ENCODE data around the gene ZHX3. TPM values are rescaled to one million over a fixed set of nuclear protein-coding genes. Genes with fewer than 3 reads are reported as not detected.
"Not testable (repeated sequence)": the region's sequence is repeated elsewhere in the genome, so short reads cannot be mapped to it uniquely, and the experiment has no call there.

Gene ZHX3
- total RNA-seq, 1 experiment from 2014 or later = 22.7 TPM

DNA sequence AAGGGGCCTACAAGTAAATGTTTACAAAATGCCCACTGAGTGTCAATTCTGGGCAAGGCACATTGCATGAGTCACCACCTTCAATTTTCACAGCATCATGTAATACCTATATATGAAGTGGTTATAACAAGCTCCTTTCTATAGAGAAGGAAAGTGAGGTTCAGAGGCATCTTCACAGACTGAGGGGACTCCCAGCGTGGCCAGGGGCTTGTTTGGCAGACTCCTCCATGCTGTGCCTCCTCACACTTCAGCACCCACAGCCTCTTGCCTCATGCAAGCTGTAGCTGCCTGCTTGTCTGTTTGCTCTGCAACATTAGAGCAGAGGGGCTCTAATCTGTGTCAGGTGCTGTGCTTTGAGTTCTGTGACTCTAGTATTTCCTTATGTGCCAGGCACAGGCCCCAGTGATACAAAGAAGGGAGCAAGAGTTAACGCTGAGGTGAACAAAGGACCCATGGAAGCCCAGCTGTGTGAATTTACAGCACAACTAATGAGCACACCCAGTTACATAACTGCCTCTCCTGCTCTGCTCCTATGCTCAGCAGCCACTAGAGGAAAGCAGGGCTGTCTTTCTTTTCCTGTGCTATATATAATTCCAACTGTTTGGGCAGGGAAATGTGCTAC lies 72.3 kb downstream of the ZHX3 start:
- TF ChIP-seq, protein P1, sequence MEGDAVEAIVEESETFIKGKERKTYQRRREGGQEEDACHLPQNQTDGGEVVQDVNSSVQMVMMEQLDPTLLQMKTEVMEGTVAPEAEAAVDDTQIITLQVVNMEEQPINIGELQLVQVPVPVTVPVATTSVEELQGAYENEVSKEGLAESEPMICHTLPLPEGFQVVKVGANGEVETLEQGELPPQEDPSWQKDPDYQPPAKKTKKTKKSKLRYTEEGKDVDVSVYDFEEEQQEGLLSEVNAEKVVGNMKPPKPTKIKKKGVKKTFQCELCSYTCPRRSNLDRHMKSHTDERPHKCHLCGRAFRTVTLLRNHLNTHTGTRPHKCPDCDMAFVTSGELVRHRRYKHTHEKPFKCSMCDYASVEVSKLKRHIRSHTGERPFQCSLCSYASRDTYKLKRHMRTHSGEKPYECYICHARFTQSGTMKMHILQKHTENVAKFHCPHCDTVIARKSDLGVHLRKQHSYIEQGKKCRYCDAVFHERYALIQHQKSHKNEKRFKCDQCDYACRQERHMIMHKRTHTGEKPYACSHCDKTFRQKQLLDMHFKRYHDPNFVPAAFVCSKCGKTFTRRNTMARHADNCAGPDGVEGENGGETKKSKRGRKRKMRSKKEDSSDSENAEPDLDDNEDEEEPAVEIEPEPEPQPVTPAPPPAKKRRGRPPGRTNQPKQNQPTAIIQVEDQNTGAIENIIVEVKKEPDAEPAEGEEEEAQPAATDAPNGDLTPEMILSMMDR (IDR thresholded peaks at IDR 0.05; ENCODE audit: unreplicated experiment) = no peak
- H3K36me3 Mint-ChIP-seq (ENCODE audit: insufficient read depth, unreplicated experiment) = no peaks in the 10 kb centered on the region
- BruUV-seq (replicated peaks) = no TSS peak
- CTCF ChIA-PET = interaction anchor here (0.6 to 0.8 kb wide), 2 partner anchors 72 to 107 kb away, joined by 3 to 4 read pairs; no protein-coding TSS in a partner anchor
- no peak overlapping the region for H3K27ac Mint-ChIP-seq (ENCODE audit: unreplicated experiment)
- no peaks in the 10 kb centered on the region for H3K27me3 Mint-ChIP-seq (ENCODE audit: unreplicated experiment)
- intact Hi-C loops (cut with micrococcal nuclease; ENCODE audit: unreplicated experiment) = no loop called here
- no peaks in the 10 kb centered on the region for H3K9me3 Mint-ChIP-seq (ENCODE audit: low read depth, unreplicated experiment)
- no peak for DNase-seq
- peaks cover 11% of the 10 kb centered on the region for H3K4me1 Mint-ChIP-seq (ENCODE audit: low read depth, unreplicated experiment)
- no peak overlapping the region for H3K4me3 Mint-ChIP-seq (ENCODE audit: low read depth, unreplicated experiment)

DNA sequence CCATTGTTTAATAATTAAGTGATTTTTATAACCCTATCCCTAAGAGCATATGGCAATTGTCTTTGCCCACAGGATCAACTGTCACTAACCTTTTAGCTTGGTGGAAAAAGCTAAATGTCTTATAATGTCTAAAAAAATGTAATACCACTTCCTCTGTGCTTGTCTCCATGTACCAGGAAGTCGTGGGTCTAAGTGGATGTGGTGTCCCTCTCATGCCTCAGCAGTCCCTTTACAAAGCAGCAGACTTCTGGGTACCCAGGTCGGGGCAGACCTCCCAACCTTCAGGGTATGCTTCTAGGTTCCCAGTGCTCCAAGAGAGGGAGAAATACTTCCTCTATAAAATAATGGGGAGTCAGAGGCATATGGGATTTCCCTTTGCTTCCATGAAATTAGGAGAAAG lies 74.7 kb downstream of the ZHX3 start:
- CTCF ChIA-PET = interaction anchor here (2.4 kb wide), 1 partner anchor 97 kb away, joined by 6 read pairs; the partner anchor contains the start of gene LPIN3
- H3K4me3 Mint-ChIP-seq (ENCODE audit: low read depth, unreplicated experiment) = no peak overlapping the region
- TF ChIP-seq, protein P1 (IDR thresholded peaks at IDR 0.05; ENCODE audit: unreplicated experiment) = no peak
- H3K4me1 Mint-ChIP-seq (ENCODE audit: low read depth, unreplicated experiment) = no peaks in the 10 kb centered on the region
- H3K36me3 Mint-ChIP-seq (ENCODE audit: insufficient read depth, unreplicated experiment) = no peaks in the 10 kb centered on the region
- DNase-seq = no peak
- H3K9me3 Mint-ChIP-seq (ENCODE audit: low read depth, unreplicated experiment) = no peaks in the 10 kb centered on the region
- intact Hi-C loops (cut with micrococcal nuclease; ENCODE audit: unreplicated experiment) = no loop called here
- BruUV-seq (replicated peaks) = no TSS peak
- no peaks in the 10 kb centered on the region for H3K27me3 Mint-ChIP-seq (ENCODE audit: unreplicated experiment)
- H3K27ac Mint-ChIP-seq (ENCODE audit: unreplicated experiment) = no peak overlapping the region

DNA sequence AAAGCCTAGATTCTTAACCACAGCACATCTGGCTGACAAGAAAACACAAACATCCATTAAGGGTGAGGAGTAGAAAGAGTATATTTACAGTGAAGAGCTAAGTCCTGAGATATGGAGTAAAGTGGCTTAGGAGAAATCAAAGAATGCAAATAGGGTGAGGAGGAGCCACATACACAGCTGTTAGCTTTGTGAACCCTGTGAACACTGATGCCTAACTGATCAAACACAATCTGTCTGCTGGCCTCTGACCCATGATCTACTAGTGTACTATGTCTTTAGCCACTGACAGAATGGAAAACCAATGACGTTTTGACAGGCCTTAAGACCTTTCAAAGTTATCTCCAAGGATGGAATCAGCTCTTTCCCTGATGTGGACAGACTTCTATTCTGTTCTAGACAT lies 75.2 kb downstream of the ZHX3 start:
- H3K4me3 Mint-ChIP-seq (ENCODE audit: low read depth, unreplicated experiment) = no peak overlapping the region
- no peaks in the 10 kb centered on the region for H3K9me3 Mint-ChIP-seq (ENCODE audit: low read depth, unreplicated experiment)
- H3K4me1 Mint-ChIP-seq (ENCODE audit: low read depth, unreplicated experiment) = no peaks in the 10 kb centered on the region
- TF ChIP-seq, protein P1 (IDR thresholded peaks at IDR 0.05; ENCODE audit: unreplicated experiment) = no peak
- no peak overlapping the region for H3K27ac Mint-ChIP-seq (ENCODE audit: unreplicated experiment)
- CTCF ChIA-PET = interaction anchor here (0.6 to 2.4 kb wide), 2 partner anchors 98 to 180 kb away, joined by 4 to 6 read pairs; partner anchors contain the start of gene LPIN3
- no peaks in the 10 kb centered on the region for H3K27me3 Mint-ChIP-seq (ENCODE audit: unreplicated experiment)
- intact Hi-C loops (cut with micrococcal nuclease; ENCODE audit: unreplicated experiment) = no loop called here
- no TSS peak for BruUV-seq (replicated peaks)
- no peaks in the 10 kb centered on the region for H3K36me3 Mint-ChIP-seq (ENCODE audit: insufficient read depth, unreplicated experiment)
- DNase-seq = no peak

DNA sequence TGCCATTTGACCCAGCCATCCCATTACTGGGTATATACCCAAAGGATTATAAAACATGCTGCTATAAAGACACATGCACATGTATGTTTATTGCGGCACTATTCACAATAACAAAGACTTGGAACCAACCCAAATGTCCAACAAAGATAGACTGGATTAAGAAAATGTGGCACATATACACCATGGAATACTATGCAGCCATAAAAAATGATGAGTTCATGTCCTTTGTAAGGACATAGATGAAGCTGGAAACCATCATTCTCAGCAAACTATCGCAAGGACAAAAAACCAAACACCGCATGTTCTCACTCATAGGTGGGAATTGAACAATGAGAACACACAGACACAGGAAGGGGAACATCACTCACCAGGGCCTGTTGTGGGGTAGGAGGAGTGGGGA lies 80.3 kb downstream of the ZHX3 start:
- intact Hi-C loops (cut with micrococcal nuclease; ENCODE audit: unreplicated experiment); BruUV-seq (replicated peaks); H3K4me3 Mint-ChIP-seq (ENCODE audit: low read depth, unreplicated experiment); DNase-seq; H3K27me3 Mint-ChIP-seq (ENCODE audit: unreplicated experiment); CTCF ChIA-PET; H3K9me3 Mint-ChIP-seq (ENCODE audit: low read depth, unreplicated experiment); H3K36me3 Mint-ChIP-seq (ENCODE audit: insufficient read depth, unreplicated experiment); H3K27ac Mint-ChIP-seq (ENCODE audit: unreplicated experiment): not testable (repeated sequence)
- H3K4me1 Mint-ChIP-seq (ENCODE audit: low read depth, unreplicated experiment) = peaks cover 13% of the 10 kb centered on the region

DNA sequence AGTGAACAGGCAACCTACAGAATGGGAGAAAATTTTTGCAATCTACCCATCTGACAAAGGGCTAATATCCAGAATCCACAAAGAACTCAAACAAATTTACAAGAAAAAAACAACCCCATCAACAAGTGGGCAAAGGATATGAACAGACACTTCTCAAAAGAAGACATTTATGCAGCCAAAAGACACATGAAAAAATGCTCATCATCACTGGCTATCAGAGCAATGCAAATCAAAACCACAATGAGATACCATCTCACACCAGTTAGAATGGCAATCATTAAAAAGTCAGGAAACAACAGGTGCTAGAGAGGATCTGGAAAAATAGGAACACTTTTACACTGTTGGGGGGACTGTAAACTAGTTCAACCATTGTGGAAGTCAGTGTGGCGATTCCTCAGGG lies 80.7 kb downstream of the ZHX3 start:
- H3K27ac Mint-ChIP-seq (ENCODE audit: unreplicated experiment); H3K4me3 Mint-ChIP-seq (ENCODE audit: low read depth, unreplicated experiment); DNase-seq; H3K36me3 Mint-ChIP-seq (ENCODE audit: insufficient read depth, unreplicated experiment); H3K27me3 Mint-ChIP-seq (ENCODE audit: unreplicated experiment); BruUV-seq (replicated peaks); H3K9me3 Mint-ChIP-seq (ENCODE audit: low read depth, unreplicated experiment); intact Hi-C loops (cut with micrococcal nuclease; ENCODE audit: unreplicated experiment); CTCF ChIA-PET: not testable (repeated sequence)
- H3K4me1 Mint-ChIP-seq (ENCODE audit: low read depth, unreplicated experiment) = peaks cover 17% of the 10 kb centered on the region
